H9 (cell line): ENCODE results near the gene KCNN3. TPM values are rescaled to one million over a fixed set of nuclear protein-coding genes. Genes with fewer than 3 reads are reported as not detected.
A peak's percentile ranks its signal among the peaks of the same experiment; 100 is the strongest.
"Not testable (repeated sequence)": the region's sequence is repeated elsewhere in the genome, so short reads cannot be mapped to it uniquely, and the experiment has no call there.

ENCODE experiments used
- DNase-seq: peaks from one replicate; pipeline ENCODE4 v3.0.0-alpha.2; 2017
- H2AFZ ChIP-seq: one replicate; pipeline ENCODE4 v1.6.1; 2013; ENCODE audit warnings: mild to moderate bottlenecking, low read length, control low read depth, moderate library complexity
- H2AK5ac ChIP-seq: 2 replicates; pipeline ENCODE4 v1.6.1; 2013; ENCODE audit warnings: low read length, control low read depth, mixed read lengths; ENCODE audit not compliant: insufficient read length
- H2BK120ac ChIP-seq: one replicate; pipeline ENCODE4 v1.6.1; 2013; ENCODE audit warnings: low read depth, mild to moderate bottlenecking, low read length, control low read depth, inconsistent platforms; ENCODE audit not compliant: poor library complexity, severe bottlenecking
- H2BK12ac ChIP-seq: 2 replicates; pipeline ENCODE4 v1.6.1; 2013; ENCODE audit warnings: low read length, control low read depth, mixed read lengths, low read depth; ENCODE audit not compliant: insufficient read length
- H2BK15ac ChIP-seq: 2 replicates; pipeline ENCODE4 v1.6.1; 2013; ENCODE audit warnings: low read depth, low read length, control low read depth
- H2BK20ac ChIP-seq: one replicate; pipeline ENCODE4 v1.6.1; 2013; ENCODE audit warnings: low read depth, mild to moderate bottlenecking, low read length, control low read depth, inconsistent platforms; ENCODE audit not compliant: poor library complexity, severe bottlenecking
- H2BK5ac ChIP-seq: 2 replicates; pipeline ENCODE4 v1.6.1; 2013; ENCODE audit warnings: low read length, control low read depth, mixed read lengths; ENCODE audit not compliant: insufficient read length
- H3K14ac ChIP-seq: 2 replicates; pipeline ENCODE4 v1.6.1; 2013; ENCODE audit warnings: low read length, control low read depth; ENCODE audit not compliant: insufficient read depth
- H3K18ac ChIP-seq: 2 replicates; pipeline ENCODE4 v1.6.1; 2013; ENCODE audit warnings: low read depth, mild to moderate bottlenecking, mixed read lengths, low read length, control low read depth; ENCODE audit not compliant: insufficient read length
- H3K23ac ChIP-seq: 2 replicates; pipeline ENCODE4 v1.6.1; 2013; ENCODE audit warnings: low read length, control low read depth, mixed read lengths, low read depth; ENCODE audit not compliant: insufficient read length
- H3K23me2 ChIP-seq: 2 replicates; pipeline ENCODE4 v1.6.1; 2013; ENCODE audit warnings: low read depth, mild to moderate bottlenecking, mixed read lengths, low read length, control low read depth; ENCODE audit not compliant: insufficient read length, poor library complexity, severe bottlenecking
- H3K27ac ChIP-seq: 2 replicates; pipeline ENCODE4 v1.5.1; 2013; ENCODE audit warnings: low read length, control low read depth, mixed read lengths, low read depth; ENCODE audit not compliant: insufficient read length
- H3K27me3 ChIP-seq: 2 replicates; pipeline ENCODE4 v1.6.1; 2013; ENCODE audit warnings: low read length, control low read depth, inconsistent platforms; ENCODE audit not compliant: insufficient read depth
- H3K4ac ChIP-seq: 2 replicates; pipeline ENCODE4 v1.6.1; 2013; ENCODE audit warnings: low read depth, mild to moderate bottlenecking, control low read depth, inconsistent platforms, low read length, moderate library complexity
- H3K4me1 ChIP-seq: 2 replicates; pipeline ENCODE4 v1.6.1; 2013; ENCODE audit warnings: low read length, control low read depth, inconsistent platforms; ENCODE audit not compliant: insufficient read depth
- H3K4me2 ChIP-seq: 2 replicates; pipeline ENCODE4 v1.6.1; 2013; ENCODE audit warnings: low read length, control low read depth, mixed read lengths; ENCODE audit not compliant: insufficient read length, insufficient read depth
- H3K56ac ChIP-seq: 2 replicates; pipeline ENCODE4 v1.6.1; 2013; ENCODE audit warnings: low read depth, mild to moderate bottlenecking, mixed read lengths, low read length, control low read depth; ENCODE audit not compliant: insufficient read length
- H3K79me1 ChIP-seq: 2 replicates; pipeline ENCODE4 v1.6.1; 2013; ENCODE audit warnings: low read depth, mild to moderate bottlenecking, moderate library complexity, low read length, control low read depth, inconsistent platforms; ENCODE audit not compliant: insufficient read depth, poor library complexity, severe bottlenecking
- H3K79me2 ChIP-seq: 2 replicates; pipeline ENCODE4 v1.6.1; 2013; ENCODE audit warnings: low read length, control low read depth, inconsistent platforms; ENCODE audit not compliant: insufficient read depth
- H3K9ac ChIP-seq: 2 replicates; pipeline ENCODE4 v1.6.1; 2013; ENCODE audit warnings: low read length, control low read depth, mixed read lengths; ENCODE audit not compliant: insufficient read length; ENCODE audit errors: extremely low read depth
- H3K9me3 ChIP-seq: one replicate; pipeline ENCODE4 v1.6.1; 2013; ENCODE audit warnings: low read depth, low read length, inconsistent platforms; ENCODE audit not compliant: control insufficient read depth
- H3T11ph ChIP-seq: one replicate; pipeline ENCODE4 v1.6.1; 2013; ENCODE audit warnings: mild to moderate bottlenecking, low read length, control low read depth, inconsistent platforms
- H4K20me1 ChIP-seq: one replicate; pipeline ENCODE4 v1.6.1; 2013; ENCODE audit not compliant: control insufficient read depth, insufficient read length, insufficient read depth
- H4K5ac ChIP-seq: 2 replicates; pipeline ENCODE4 v1.6.1; 2013; ENCODE audit warnings: low read depth, mild to moderate bottlenecking, mixed read lengths, low read length, control low read depth; ENCODE audit not compliant: insufficient read length
- H4K8ac ChIP-seq: replicated peaks from 2 replicates; pipeline ENCODE4 v1.6.1; 2013; ENCODE audit warnings: low read length, control low read depth, mixed read lengths, low read depth; ENCODE audit not compliant: insufficient read length
- H4K91ac ChIP-seq: 2 replicates; pipeline ENCODE4 v1.6.1; 2013; ENCODE audit warnings: low read depth, mild to moderate bottlenecking, moderate library complexity, mixed read lengths, low read length, control low read depth; ENCODE audit not compliant: insufficient read length
- H3K27ac Mint-ChIP-seq, 3 experiments: 2 replicates in 2 of 3; 3 replicates in 1 of 3; pipeline ENCODE4 v1.8.0; 2020 to 2021; ENCODE audit warnings: mixed read lengths in 3 of 3, mild to moderate bottlenecking in 1 of 3, moderate library complexity in 1 of 3
- H3K27me3 Mint-ChIP-seq: 2 replicates; pipeline ENCODE4 v1.8.0; 2021; ENCODE audit warnings: low read depth, mild to moderate bottlenecking, moderate library complexity, mixed read lengths
- H3K36me3 Mint-ChIP-seq, 3 experiments: 2 replicates in 2 of 3; 3 replicates in 1 of 3; pipeline ENCODE4 v1.8.0; 2020 to 2021; ENCODE audit warnings: low read depth in 3 of 3, mixed read lengths in 3 of 3; ENCODE audit not compliant: insufficient read depth in 1 of 3
- H3K4me1 Mint-ChIP-seq, 2 experiments: 2 replicates each; pipeline ENCODE4 v1.8.0; 2020; ENCODE audit warnings: mixed read lengths in 2 of 2
- H3K4me3 Mint-ChIP-seq, 2 experiments: 2 replicates in 1 of 2; 3 replicates in 1 of 2; pipeline ENCODE4 v1.8.0; 2020 to 2021; ENCODE audit warnings: mild to moderate bottlenecking in 2 of 2, mixed read lengths in 2 of 2, moderate library complexity in 1 of 2
- H3K9me3 Mint-ChIP-seq, 2 experiments: 2 replicates in 1 of 2; 3 replicates in 1 of 2; pipeline ENCODE4 v1.8.0; 2020; ENCODE audit warnings: mild to moderate bottlenecking in 2 of 2, mixed read lengths in 2 of 2, moderate library complexity in 1 of 2
- CTCF ChIP-seq: fragments of 200-600 bp; sonication (generic); conservative IDR thresholded peaks from 3 replicates; pipeline ENCODE4 v1.8.0; 2021; ENCODE audit warnings: antibody characterized with exemption, mild to moderate bottlenecking
- WGBS: extraction: QIAGEN DNeasy Blood & Tissue Kit; methylation state at CpG from one replicate; pipeline ENCODE4 v1.1.7; 2013; ENCODE audit warnings: missing lambda C conversion rate, low lambda C conversion rate, mixed read lengths; ENCODE audit not compliant: insufficient read length; ENCODE audit errors: extremely low coverage; 5-methylcytosine and 5-hydroxymethylcytosine counted together
- total RNA-seq: library from RNA; stranded (reverse); gene quantifications from 2 replicates; pipeline ENCODE4 v1.2.1, GENCODE V29; 2021

KCNN3 gene
- total RNA-seq, 1 experiment from 2014 or later, result 0.83 TPM

DNA sequence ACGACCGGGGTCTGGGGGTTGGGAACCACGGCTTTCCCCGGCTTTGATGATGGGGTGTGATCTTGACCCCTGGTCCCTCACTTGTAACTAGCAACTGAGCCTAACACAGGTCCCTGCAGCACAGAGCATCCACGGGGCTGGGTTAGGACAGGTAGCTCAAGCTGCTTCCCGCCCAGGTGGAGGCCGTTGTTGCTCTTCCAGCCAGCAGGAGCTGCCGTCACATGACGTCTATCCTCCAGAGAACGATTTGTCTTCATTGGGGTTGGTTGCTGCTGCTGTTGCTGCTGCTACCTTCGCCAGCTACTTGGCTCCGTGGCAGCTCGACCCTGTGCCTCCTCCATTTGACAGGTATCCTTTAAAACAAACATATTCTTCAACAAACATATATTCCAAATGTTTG, 187.8 kb downstream of the KCNN3 start:
- Histone ChIP-seq H3K56ac (no peak overlapping the region), H3K27me3 (no peaks in the 10 kb centered on the region), H2BK20ac (no peak overlapping the region), H4K91ac (no peak overlapping the region), H3K4me2 (no peak overlapping the region), H3K27ac (no peak overlapping the region), H3K9ac (no peak overlapping the region), H2AK5ac (no peak overlapping the region), H2BK5ac (no peak overlapping the region), H3K14ac (no peak overlapping the region), H4K8ac (no peak overlapping the region), H3K4ac (no peak overlapping the region), H2AFZ (no peak overlapping the region), H3K23me2 (no peaks in the 10 kb centered on the region), H2BK12ac (no peak overlapping the region), H3K23ac (no peak overlapping the region), H3K9me3 (peaks cover 8% of the 10 kb centered on the region), H4K5ac (no peak overlapping the region), H3K18ac (no peak overlapping the region), H2BK15ac (no peak overlapping the region), H3T11ph (no peak overlapping the region), H3K4me1 (no peaks in the 10 kb centered on the region), H3K79me1 (no peaks in the 10 kb centered on the region), H2BK120ac (no peak overlapping the region), H4K20me1 (no peaks in the 10 kb centered on the region), H3K79me2 (no peaks in the 10 kb centered on the region)
- DNase-seq, result peak; percentile 45
- H3K9me3 Mint-ChIP-seq, result peaks cover 21 to 26% of the 10 kb centered on the region in 2 experiments
- H3K27me3 Mint-ChIP-seq, result 0 out of 2 replicates have a peak, but pooled peaks cover 2% of the 10 kb centered on the region
- H3K27ac Mint-ChIP-seq, result no peak overlapping the region
- H3K4me1 Mint-ChIP-seq, result peaks cover 5% of the 10 kb centered on the region in 2 experiments; a peak in 3 of 4 replicates
- H3K36me3 Mint-ChIP-seq, result peaks cover 14 to 23% (median 16%) of the 10 kb centered on the region in 3 experiments
- TF ChIP-seq CTCF, result no peak
- WGBS, result no CpG with 5 or more reads among the region's 13 CpGs
- H3K4me3 Mint-ChIP-seq, result no peak overlapping the region

DNA sequence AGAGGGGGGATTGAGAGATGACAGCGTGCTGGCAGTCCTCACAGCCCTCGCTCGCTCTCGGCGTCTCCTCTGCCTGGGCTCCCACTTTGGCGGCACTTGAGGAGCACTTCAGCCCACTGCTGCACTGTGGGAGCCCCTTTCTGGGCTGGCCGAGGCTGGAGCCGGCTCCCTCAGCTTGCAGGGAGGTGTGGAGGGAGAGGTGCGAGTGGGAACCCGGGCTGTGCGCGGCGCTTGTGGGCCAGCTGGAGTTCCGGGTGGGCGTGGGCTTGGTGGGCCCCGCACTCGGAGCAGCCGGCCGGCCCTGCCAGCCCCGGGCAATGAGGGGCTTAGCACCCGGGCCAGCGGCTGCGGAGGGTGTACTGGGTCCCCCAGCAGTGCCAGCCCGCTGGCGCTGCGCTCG, 192.2 kb downstream of the KCNN3 start:
- WGBS, result no CpG with 5 or more reads among the region's 27 CpGs
- not testable (repeated sequence) for H3K9me3 ChIP-seq, H2AFZ ChIP-seq, H3K27ac Mint-ChIP-seq, H3T11ph ChIP-seq, H4K8ac ChIP-seq, H3K27ac ChIP-seq, H3K23me2 ChIP-seq, H3K4ac ChIP-seq, H2BK15ac ChIP-seq, H2BK12ac ChIP-seq, H4K91ac ChIP-seq, H3K27me3 Mint-ChIP-seq, H4K20me1 ChIP-seq, H3K9ac ChIP-seq, H3K79me1 ChIP-seq, H3K27me3 ChIP-seq, H2AK5ac ChIP-seq, H3K18ac ChIP-seq, H2BK20ac ChIP-seq, H3K4me2 ChIP-seq, H3K23ac ChIP-seq, H3K56ac ChIP-seq, H3K14ac ChIP-seq, H3K4me1 ChIP-seq, H3K4me3 Mint-ChIP-seq, DNase-seq, H2BK5ac ChIP-seq, H3K79me2 ChIP-seq, H4K5ac ChIP-seq, H2BK120ac ChIP-seq
- Mint-ChIP-seq H3K4me1 (peaks cover 18% of the 10 kb centered on the region in 2 experiments), H3K36me3 (peaks cover 16 to 30% (median 16%) of the 10 kb centered on the region in 3 experiments), H3K9me3 (peaks cover 29 to 37% of the 10 kb centered on the region in 2 experiments)
